ENCODE measurements around the gene PLCH1. TPM values are rescaled to one million over a fixed set of nuclear protein-coding genes. Genes with fewer than 3 reads are reported as not detected.

PLCH1 gene
- polyA plus RNA-seq, 1 experiment: 0.04 TPM

DNA sequence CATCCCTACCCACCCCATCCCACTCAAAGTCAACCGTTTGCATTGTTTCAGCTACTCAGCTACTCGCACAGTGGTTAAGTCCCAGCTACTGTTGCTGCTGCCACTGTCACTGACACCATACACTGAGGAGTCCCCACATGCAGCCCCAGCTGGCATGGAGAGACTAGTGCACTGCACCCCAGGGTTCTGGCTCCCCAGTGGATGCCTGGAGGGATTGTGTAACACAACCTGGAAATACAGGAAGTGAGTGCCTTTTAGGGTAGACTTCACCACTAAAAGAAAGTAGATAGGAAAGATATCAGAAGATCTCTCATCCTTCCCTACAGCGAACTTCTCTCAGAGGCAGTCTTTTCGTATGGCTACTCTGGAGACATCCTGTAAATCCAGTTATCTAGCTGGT, 282.2 kb downstream of the PLCH1 start:
- POLR2A ChIA-PET: no interaction called here
- no peak overlapping the region for H3K27ac ChIP-seq (ENCODE audit: low read depth, low read length)
- CTCF ChIA-PET: no interaction called here
- H3K9me3 ChIP-seq (ENCODE audit: control insufficient read depth, insufficient read depth, low read length): peaks cover 6% of the 10 kb centered on the region; the same call in 1 of the 2 replicates
- no peak for DNase-seq (ENCODE audit: low read depth, low spot score)
- TF ChIP-seq, protein P1, sequence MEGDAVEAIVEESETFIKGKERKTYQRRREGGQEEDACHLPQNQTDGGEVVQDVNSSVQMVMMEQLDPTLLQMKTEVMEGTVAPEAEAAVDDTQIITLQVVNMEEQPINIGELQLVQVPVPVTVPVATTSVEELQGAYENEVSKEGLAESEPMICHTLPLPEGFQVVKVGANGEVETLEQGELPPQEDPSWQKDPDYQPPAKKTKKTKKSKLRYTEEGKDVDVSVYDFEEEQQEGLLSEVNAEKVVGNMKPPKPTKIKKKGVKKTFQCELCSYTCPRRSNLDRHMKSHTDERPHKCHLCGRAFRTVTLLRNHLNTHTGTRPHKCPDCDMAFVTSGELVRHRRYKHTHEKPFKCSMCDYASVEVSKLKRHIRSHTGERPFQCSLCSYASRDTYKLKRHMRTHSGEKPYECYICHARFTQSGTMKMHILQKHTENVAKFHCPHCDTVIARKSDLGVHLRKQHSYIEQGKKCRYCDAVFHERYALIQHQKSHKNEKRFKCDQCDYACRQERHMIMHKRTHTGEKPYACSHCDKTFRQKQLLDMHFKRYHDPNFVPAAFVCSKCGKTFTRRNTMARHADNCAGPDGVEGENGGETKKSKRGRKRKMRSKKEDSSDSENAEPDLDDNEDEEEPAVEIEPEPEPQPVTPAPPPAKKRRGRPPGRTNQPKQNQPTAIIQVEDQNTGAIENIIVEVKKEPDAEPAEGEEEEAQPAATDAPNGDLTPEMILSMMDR (IDR thresholded peaks at IDR 0.05; ENCODE audit: low read depth, low read length): no peak
- no peaks in the 10 kb centered on the region for H3K27me3 ChIP-seq (ENCODE audit: control insufficient read depth, insufficient read depth, low read length)
- H3K4me3 ChIP-seq (ENCODE audit: low read depth, low read length): no peak overlapping the region

- TF ChIP-seq, protein P1 (IDR thresholded peaks at IDR 0.05; ENCODE audit: low read depth, low read length): no peak
- CTCF ChIA-PET: no interaction called here
These were observed 287.3 kb downstream of the PLCH1 start for GRCh38 chr3:155457591-155457990.

GRCh38 chr3:155455765-155456164, 289.1 kb downstream of the PLCH1 start:
- ChIA-PET CTCF (no interaction called here), POLR2A (no interaction called here)

More at GRCh38 chr3:155457591-155457990, 287.3 kb downstream of the PLCH1 start:
- no peak overlapping the region for H3K4me3 ChIP-seq (ENCODE audit: low read depth, low read length)
- no peaks in the 10 kb centered on the region for H3K9me3 ChIP-seq (ENCODE audit: control insufficient read depth, insufficient read depth, low read length)
- DNase-seq (ENCODE audit: low read depth, low spot score): no peak
- no peaks in the 10 kb centered on the region for H3K27me3 ChIP-seq (ENCODE audit: control insufficient read depth, insufficient read depth, low read length)
- POLR2A ChIA-PET: no interaction called here
- H3K27ac ChIP-seq (ENCODE audit: low read depth, low read length): no peak overlapping the region

DNA sequence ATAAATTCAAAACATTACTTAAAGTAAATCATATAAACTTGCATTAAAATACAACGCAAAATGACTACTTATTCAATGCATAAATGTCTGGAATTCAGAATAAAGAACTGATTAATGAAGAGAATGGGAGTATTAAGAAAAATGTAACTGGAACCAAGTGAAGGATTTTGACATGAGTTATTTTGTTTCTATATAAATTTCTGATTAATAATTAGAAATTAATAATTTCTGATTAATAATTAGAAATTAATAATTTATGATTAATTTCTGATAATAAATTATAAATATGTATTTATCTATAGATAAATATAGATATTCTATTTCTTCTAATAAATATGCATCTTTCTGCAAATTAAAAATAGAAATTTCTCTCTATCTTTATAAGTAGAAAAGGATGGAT, 291.4 kb downstream of the PLCH1 start:
- CTCF ChIA-PET: no interaction called here
- Histone ChIP-seq H3K4me3 (ENCODE audit: low read depth, low read length) (no peak overlapping the region), H3K27me3 (ENCODE audit: control insufficient read depth, insufficient read depth, low read length) (no peaks in the 10 kb centered on the region), H3K9me3 (ENCODE audit: control insufficient read depth, insufficient read depth, low read length) (no peaks in the 10 kb centered on the region), H3K27ac (ENCODE audit: low read depth, low read length) (no peak overlapping the region)
- TF ChIP-seq, protein P1 (IDR thresholded peaks at IDR 0.05; ENCODE audit: low read depth, low read length): no peak
- no peak for DNase-seq (ENCODE audit: low read depth, low spot score)
- POLR2A ChIA-PET: no interaction called here

More at GRCh38 chr3:155455765-155456164, 289.1 kb downstream of the PLCH1 start:
- Histone ChIP-seq H3K27ac (ENCODE audit: low read depth, low read length) (no peak overlapping the region), H3K9me3 (ENCODE audit: control insufficient read depth, insufficient read depth, low read length) (no peaks in the 10 kb centered on the region), H3K4me3 (ENCODE audit: low read depth, low read length) (no peak overlapping the region), H3K27me3 (ENCODE audit: control insufficient read depth, insufficient read depth, low read length) (no peaks in the 10 kb centered on the region)
- TF ChIP-seq, protein P1 (IDR thresholded peaks at IDR 0.05; ENCODE audit: low read depth, low read length): no peak
- DNase-seq (ENCODE audit: low read depth, low spot score): no peak

- H3K27ac ChIP-seq (ENCODE audit: low read depth, low read length): no peak overlapping the region
- H3K9me3 ChIP-seq (ENCODE audit: control insufficient read depth, insufficient read depth, low read length): no peaks in the 10 kb centered on the region
- H3K4me3 ChIP-seq (ENCODE audit: low read depth, low read length): no peak overlapping the region
- no peaks in the 10 kb centered on the region for H3K27me3 ChIP-seq (ENCODE audit: control insufficient read depth, insufficient read depth, low read length)
- TF ChIP-seq, protein P1 (IDR thresholded peaks at IDR 0.05; ENCODE audit: low read depth, low read length): no peak
- ChIA-PET POLR2A (no interaction called here), CTCF (no interaction called here)
- no peak for DNase-seq (ENCODE audit: low read depth, low spot score)
These were observed 295.1 kb downstream of the PLCH1 start for GRCh38 chr3:155449613-155450267.
